Measurements from ENCODE around the gene BTBD16.

GRCh38 chr10:122328676-122329075, 57.6 kb downstream of the BTBD16 start:
- TF ChIP-seq DDIT3 (CRISPR knock-in tag; IDR thresholded peaks at IDR 0.05) (no peak), CTCF (CRISPR knock-in tag; IDR thresholded peaks at IDR 0.05) (no peak), NFE2L2 (IDR thresholded peaks at IDR 0.05; ENCODE audit: low read length) (no peak), POLR2AphosphoS2 (IDR thresholded peaks at IDR 0.05; ENCODE audit: low read depth, low read length) (no peak), ZNF230 (CRISPR knock-in tag; IDR thresholded peaks at IDR 0.05) (no peak), CEBPB (IDR thresholded peaks at IDR 0.05; ENCODE audit: borderline replicate concordance, low read depth, low read length) (no peak)

All from HepG2 (cell line).